NCI-H748 treated with DMSO at 0.1 percent for 48 hours (cell line): ENCODE results near the gene INPP5D.
"Not testable (repeated sequence)": the region's sequence is repeated elsewhere in the genome, so short reads cannot be mapped to it uniquely, and the experiment has no call there.

Source experiments
- DNase-seq: peaks from one replicate; lab custom pipeline; 2025; lab: John Stamatoyannopoulos, UW

Gene INPP5D

DNA sequence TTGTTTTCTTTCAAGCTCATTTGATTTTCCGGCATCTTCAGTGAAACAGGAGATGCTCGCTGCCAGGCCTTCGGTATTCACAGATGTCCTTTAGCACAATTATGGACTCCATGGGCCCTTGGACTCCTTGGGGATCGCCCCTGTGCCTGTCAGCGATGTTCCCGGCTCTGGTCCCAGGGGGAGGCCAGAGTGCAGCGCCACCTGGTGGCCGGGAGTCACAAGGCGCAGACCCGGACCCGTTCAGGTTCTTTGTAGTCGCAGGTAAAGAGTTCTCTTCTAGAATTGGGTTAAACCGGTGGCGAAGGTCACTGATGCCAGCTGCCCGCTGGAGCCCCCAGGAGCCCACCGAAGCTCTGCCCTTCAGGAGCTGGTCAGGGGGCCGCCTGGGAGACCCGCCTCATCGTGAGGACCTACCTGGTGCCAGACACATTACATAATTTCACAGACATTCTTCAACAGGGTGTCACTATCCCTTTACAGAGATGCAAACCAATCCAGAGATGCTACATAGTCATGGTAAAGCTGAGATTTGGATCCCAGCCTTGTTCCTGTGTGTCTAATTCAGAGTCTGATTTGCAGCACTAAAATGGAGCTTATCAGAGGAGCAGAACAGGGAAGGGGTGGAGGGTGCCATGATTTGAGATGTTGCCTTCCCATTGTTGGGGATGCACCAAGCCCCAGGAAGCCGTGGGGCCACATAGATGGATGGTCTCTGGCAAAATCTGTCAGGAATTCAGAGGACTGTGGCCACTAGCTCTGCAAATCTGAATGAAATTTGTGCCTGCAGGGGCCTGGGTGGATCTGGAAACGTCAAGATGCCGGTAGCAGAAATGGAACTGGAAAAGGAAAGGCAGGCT is 6.0 kb upstream of the INPP5D start:
- peak; percentile 58 for DNase-seq

- no peak for DNase-seq
These were observed 4.8 kb upstream of the INPP5D start for GRCh38 chr2:233055362-233055761.

GRCh38 chr2:233056961-233057605 is 3.1 kb upstream of the INPP5D start:
- DNase-seq, result no peak

DNA sequence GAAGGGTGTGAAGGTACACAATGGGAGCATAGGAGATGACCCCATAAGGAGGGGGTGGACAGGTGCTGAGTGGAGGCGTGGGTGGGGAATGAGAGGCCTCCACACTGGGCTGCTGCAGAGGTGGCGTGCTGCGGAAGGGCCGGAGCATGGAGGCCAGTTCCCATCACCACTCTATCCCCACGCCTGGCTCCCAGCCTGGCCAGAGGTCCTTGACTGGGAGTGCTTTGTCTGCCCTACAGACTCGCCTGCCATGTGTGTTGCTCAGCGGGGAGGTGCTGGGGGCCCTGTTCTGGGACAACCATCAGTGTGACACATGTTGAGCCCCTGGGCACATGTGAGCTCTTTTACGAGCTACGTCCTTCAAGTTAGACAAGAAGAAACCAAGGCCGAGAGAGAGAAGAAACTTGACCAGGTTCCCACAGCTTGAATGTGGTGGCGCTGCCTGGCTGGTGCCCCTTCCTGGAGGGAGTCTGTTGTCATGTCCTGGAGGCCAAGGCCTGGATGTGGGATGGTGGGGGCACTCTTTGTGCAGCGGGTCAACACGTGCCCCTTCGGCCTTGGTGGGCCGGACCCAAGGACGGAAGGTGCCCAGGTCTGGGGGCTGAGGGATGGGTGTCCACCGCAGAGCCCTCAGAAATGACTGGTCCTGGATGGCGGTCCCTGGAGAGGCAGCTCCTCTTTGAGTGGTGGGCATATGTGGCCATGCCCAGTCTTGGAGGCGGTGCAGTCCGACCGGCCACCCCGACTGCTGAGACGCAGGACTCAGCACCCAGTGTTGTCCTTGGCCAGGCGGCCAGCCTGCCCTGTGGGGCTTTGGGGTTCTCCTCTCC is 1.2 kb upstream of the INPP5D start:
- DNase-seq, result no peak

DNA sequence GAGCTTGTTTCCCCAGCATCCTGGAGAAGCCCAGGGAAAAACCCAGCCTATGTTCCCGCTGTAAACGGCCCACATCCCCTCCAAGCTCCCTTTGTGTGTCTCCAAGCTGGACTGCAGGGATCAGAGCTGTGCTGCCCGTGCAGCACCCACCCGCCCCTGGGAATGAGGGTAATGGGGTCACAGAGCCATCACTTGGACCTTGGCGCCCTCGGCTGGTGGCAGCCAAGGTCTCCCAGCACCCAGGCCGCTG is 670 bp upstream of the INPP5D start:
- no peak for DNase-seq

DNA sequence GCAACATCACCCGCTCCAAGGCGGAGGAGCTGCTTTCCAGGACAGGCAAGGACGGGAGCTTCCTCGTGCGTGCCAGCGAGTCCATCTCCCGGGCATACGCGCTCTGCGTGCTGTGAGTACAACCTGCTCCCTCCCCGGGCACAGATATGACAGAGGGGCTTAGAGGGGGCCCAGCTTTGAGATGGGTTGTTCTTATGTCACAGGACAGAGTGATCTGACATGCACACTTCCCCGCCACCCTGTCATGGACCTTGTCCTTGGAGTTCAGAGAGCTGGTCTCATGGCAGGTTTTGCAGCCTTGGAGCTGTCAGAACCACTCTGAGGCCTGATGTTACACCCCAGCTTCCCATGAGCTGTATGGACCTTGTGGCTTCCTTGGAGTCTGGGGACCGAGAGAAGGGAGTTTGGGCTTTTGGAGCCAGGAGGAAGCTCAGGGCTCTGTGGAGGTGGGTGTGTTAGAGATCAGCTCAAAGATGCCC is 398 bp downstream of the INPP5D start:
- no peak for DNase-seq

GRCh38 chr2:233060980-233061590 is 943 bp downstream of the INPP5D start:
- DNase-seq, result no peak

- DNase-seq, result no peak
These were observed 1.7 kb downstream of the INPP5D start for GRCh38 chr2:233061591-233062450.

- no peak for DNase-seq
These were observed 2.3 kb downstream of the INPP5D start for GRCh38 chr2:233062451-233062850.

DNA sequence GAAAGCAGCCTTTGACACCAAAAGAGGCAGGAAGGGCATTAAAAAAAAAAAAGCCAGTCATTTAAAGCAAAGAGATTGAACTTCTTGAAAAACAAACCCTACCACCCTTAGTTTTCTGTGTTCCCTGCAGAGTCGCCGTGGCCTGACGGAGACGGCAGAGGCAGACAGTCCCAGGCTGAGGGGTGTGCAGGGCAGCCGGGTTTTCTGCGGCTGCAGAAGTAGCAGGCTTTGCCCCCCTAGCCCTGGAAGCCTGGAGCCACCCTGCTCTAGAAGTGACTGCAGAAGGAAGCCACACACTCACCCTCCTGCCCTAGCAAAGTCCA is 2.8 kb downstream of the INPP5D start:
- no peak for DNase-seq

GRCh38 chr2:233063269-233063975 is 3.3 kb downstream of the INPP5D start:
- DNase-seq, result no peak

DNA sequence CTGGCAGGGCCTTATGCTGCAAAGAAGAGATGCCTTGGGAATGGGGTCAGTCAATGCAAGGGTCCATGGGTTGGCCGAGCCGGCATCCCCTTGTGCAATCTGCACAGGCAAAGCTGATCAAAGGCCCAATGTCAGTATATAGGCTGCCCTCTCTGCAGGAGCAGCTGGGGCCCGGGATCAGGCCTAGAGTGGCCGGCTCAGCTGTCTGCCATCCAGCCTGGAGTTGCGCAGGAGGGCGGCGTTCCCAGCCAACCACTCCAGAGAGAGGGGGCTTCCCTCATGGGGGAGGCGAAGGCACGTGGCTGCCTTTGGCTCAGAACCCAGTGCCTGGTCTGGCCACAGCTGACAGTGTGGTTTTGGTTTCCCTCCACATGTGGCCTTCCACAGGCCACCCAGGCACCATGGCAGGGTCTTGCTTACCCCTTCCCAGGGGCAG is 3.9 kb downstream of the INPP5D start:
- DNase-seq, result no peak

- DNase-seq, result no peak
These were observed 4.5 kb downstream of the INPP5D start for GRCh38 chr2:233064530-233065199.

DNA sequence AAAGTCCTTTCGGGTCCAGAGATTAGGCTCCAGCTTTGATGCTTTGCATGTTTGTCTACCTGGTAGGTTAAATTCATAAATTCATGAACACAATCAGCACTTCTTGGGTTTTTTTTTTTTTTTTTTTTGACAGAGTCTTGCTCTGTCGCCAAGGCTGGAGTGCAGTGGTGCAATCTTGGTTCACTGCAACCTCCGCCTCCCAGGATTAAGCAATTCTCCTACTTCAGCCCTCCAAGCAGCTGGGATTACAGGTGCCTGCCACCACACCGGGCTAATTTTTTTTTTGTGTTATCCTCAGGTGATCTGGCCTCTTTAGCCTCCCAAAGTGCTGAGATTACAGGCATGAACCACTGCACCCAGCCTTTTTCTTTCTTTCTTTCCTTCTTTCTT is 5.1 kb downstream of the INPP5D start:
- DNase-seq, result not testable (repeated sequence)

GRCh38 chr2:233065954-233066470 is 5.9 kb downstream of the INPP5D start:
- DNase-seq, result no peak

- DNase-seq, result no peak
These were observed 8.7 kb downstream of the INPP5D start for GRCh38 chr2:233068762-233069418.

DNA sequence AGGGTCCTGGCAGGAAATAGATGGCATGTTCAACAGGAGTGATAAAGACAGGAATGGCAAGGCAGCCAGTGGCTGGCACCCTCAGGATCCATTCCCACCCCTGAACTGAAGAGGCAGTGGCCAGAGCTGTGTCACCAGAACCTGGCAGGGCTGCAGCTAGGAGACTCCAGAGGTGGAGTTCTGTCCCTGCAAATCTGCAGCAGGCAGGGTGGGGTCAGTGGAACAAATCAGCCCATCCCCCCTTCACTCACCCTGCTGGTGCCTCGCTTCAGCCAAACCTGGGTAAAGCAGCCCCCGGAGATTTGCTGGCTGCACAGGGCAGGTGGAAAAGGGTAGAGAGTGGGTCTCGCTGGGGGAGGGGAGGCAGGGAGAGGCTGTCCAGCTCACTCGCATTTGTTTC is 12.7 kb downstream of the INPP5D start:
- no peak for DNase-seq

- DNase-seq, result no peak
These were observed 14.0 kb downstream of the INPP5D start for GRCh38 chr2:233074106-233074505.

DNA sequence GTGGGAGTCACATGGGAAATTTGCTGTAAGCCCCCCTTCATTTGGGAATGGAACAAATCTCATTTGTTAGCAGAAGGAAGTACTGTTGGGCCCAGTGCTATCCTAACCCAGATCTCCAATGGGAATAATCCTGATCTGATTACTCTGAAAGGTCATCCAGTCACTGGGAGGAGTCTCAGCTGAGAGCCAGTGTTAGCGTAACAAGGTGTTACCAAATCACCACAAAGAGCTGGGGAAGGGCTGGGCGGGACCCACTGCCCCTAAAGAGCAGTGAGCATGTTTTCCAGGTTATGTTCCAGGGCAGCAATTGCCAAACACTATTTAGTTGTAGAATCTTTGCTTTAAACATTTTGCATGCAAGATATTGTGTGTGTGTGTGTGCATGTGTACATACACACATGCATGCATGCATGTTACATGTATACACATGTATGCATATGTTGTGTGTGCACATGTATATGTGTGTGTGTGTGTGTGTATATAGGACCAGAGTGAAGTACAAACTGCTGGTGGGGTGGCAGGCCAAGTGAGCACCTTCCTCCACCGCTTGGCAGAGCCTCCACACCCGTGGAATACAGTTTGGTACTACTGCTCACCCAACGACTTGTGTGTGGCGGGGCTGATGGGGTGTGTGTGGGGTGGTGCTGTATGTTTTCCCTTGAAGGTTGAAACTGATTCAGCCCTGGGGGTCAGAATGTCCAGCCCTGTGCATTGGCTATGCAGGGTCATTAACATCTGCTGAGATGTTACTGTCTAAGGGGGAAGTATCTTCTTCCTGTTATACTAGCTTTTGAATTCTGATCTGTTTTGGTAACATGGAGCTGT is 15.2 kb downstream of the INPP5D start:
- DNase-seq, result no peak
